HG03442 (cell line): ENCODE results near the gene PEX7.
"Not testable (repeated sequence)": the region's sequence is repeated elsewhere in the genome, so short reads cannot be mapped to it uniquely, and the experiment has no call there.

ENCODE experiments used
- ATAC-seq: cut with Tn5 transposase; IDR thresholded peaks from one replicate; pipeline ENCODE4 v1.9.1; 2021; ENCODE audit warnings: mild to moderate bottlenecking, moderate library complexity; ENCODE audit not compliant: unreplicated experiment

The PEX7 gene

GRCh38 chr6:136949957-136950356 is 127.6 kb downstream of the PEX7 start:
- not testable (repeated sequence) for ATAC-seq

DNA sequence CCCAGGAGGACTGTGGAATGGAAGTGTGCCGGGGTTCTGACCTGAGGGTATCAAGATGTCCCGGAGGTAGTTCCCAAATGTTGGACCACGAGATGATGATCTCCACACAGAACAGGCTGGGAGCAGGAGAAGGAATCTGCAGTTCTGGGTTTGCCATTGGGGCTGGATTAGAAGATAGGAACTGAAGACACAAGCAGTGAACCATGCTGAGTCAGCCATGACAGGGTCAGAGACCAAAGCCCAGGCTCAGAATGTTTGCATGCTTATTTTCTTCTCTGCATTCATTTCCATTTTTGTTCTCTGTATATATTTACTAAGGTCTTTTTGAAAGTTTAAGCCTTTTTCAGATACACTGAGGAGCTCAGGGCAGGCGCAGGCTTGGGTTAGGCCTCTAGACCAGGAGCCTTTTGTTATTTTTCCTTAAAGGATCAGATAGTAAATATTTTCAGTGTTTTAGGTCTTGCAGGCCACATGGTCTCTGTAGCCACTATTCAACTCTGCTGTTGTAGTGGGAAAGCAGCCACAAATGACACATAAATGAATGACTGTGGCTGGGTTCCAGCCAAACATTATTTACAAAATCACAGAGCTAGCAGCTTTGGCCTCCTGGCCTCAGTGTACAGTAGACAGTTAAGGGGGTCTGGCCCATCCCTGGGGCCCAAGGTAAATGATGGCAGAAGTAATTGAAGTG is 128.2 kb downstream of the PEX7 start:
- ATAC-seq, result no peak

- ATAC-seq, result no peak
These were observed 130.4 kb downstream of the PEX7 start for GRCh38 chr6:136952714-136953260.

GRCh38 chr6:136955123-136955522 is 132.7 kb downstream of the PEX7 start:
- no peak for ATAC-seq

- ATAC-seq, result no peak
These were observed 134.5 kb downstream of the PEX7 start for GRCh38 chr6:136956590-136957544.

DNA sequence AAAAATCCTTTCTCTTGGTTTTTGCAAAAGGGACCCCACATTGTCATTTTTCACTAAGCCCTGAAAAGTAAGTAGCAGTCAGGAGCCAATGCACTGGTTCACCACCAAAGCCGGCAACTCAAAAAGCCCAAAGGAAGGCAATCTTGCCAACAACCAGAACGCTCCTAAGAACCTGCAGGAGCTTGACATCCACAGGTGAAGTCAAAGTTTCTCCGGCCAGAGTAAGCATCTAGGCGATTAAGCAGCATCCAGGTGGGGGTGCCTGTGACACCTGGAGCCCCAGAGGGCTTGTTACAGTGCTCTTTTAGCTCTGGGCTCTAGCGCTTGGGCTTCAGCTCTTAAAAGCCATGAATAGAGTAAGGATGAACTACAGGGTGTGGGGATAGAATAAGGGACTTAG is 135.8 kb downstream of the PEX7 start:
- ATAC-seq, result no peak

GRCh38 chr6:136959471-136959891 is 137.1 kb downstream of the PEX7 start:
- ATAC-seq, result no peak

- ATAC-seq, result not testable (repeated sequence)
These were observed 137.5 kb downstream of the PEX7 start for GRCh38 chr6:136959935-136960334.

DNA sequence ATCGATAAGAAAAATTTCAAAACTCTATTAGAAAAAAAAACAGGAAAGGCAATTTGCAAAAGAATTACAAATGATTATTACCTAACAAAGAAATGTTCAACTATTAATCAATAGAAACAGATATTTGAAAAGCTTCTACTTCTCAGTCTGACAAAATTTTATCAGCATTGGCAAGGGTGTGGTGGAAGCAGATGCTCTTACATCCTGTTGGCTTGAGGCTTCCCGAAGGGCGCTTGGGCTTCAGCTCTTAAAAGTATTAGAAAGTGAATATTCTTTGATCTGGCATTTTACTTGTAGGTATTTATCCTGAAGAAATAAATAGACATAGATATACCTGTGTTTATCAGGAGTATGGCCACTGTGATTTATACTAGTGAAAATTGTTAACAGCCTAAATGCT is 138.4 kb downstream of the PEX7 start:
- no peak for ATAC-seq

DNA sequence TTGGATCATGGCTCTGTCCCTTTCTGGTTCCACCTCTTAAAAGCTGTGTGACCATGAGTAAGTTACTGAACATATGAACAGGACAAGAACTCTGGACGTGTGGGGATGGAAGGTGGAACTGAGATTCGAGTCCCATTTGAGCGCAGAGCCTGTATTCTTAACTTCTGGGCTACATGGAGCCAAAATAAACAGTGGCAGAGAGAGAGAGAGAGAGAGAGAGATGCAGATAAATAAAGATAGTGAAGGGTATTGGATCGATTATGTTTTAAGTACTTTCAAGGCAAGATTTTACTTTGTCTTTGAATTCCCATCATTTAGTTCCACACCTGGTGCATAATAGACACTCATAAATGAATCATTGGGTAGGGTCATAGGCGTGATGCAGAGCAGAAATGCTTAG is 139.5 kb downstream of the PEX7 start:
- ATAC-seq, result no peak

- ATAC-seq, result no peak
These were observed 140.3 kb downstream of the PEX7 start for GRCh38 chr6:136962661-136963060.

GRCh38 chr6:136963259-136963658 is 140.9 kb downstream of the PEX7 start:
- ATAC-seq, result no peak
